Kidney (tissue), 14 donors: ENCODE data around the gene TRIP13. TPM values are rescaled to one million over a fixed set of nuclear protein-coding genes. Genes with fewer than 3 reads are reported as not detected.
A peak's percentile ranks its signal among the peaks of the same experiment; 100 is the strongest.

Source experiments
- DNase-seq, 5 donors: peaks; one replicate each; pipeline ENCODE4 v3.0.0-alpha.2; 2013 to 2020
- FAIRE-seq: peaks from 2 replicates; lab custom pipeline; 2012; peaks lifted over from hg19 to GRCh38; lab: Jason Lieb, UNC
- H3K27ac ChIP-seq, 2 donors: one replicate each; pipeline ENCODE4 v1.7.0; 2013; ENCODE audit warnings: low read depth in 2 of 2, low read length in 2 of 2, inconsistent platforms in 1 of 2
- H3K27me3 ChIP-seq: one replicate; pipeline ENCODE4 v1.7.1; 2013; ENCODE audit warnings: low read length, inconsistent platforms; ENCODE audit not compliant: control insufficient read depth, insufficient read depth
- H3K36me3 ChIP-seq, 3 donors: one replicate each; pipeline versions ENCODE4 v1.7.0 to v1.7.1; 2013; ENCODE audit warnings: low read length in 3 of 3, control low read depth in 1 of 3, inconsistent platforms in 1 of 3; ENCODE audit not compliant: insufficient read depth in 3 of 3, control insufficient read depth in 2 of 3
- H3K4me1 ChIP-seq, 3 donors: one replicate each; pipeline versions ENCODE4 v1.7.0 to v1.7.1; 2013; ENCODE audit warnings: low read length in 3 of 3, inconsistent platforms in 1 of 3, low read depth in 1 of 3; ENCODE audit not compliant: control insufficient read depth in 2 of 3, insufficient read depth in 2 of 3
- H3K4me3 ChIP-seq, 3 donors: one replicate each; pipeline versions ENCODE4 v1.7.0 to v1.8.1; 2013; ENCODE audit warnings: low read length in 3 of 3, control low read depth in 1 of 3, inconsistent platforms in 1 of 3
- H3K9ac ChIP-seq, 3 donors: one replicate each; pipeline versions ENCODE4 v1.7.0 to v1.7.1; 2013; ENCODE audit warnings: low read length in 3 of 3, control low read depth in 1 of 3, inconsistent platforms in 1 of 3
- H3K9me3 ChIP-seq, 3 donors: one replicate each; pipeline versions ENCODE4 v1.7.0 to v1.7.1; 2013; ENCODE audit warnings: low read length in 3 of 3, control low read depth in 1 of 3, inconsistent platforms in 1 of 3; ENCODE audit not compliant: control insufficient read depth in 2 of 3, insufficient read depth in 1 of 3
- intact Hi-C: fragments of 100-400 bp; cut with DNase I; formaldehyde crosslinking; loops from one replicate; pipeline ENCODE4 v1.11.1; 2022
- polyA plus RNA-seq: library from polyadenylated mRNA; stranded (reverse); fragments of 350-450 nt; fragmentation: Illumina TruSeq; extraction: RNeasy Lipid Tissue Mini Kit (QIAGEN cat#74804); gene quantifications from one replicate; pipeline ENCODE4 v1.2.3, GENCODE V29; 2014; ENCODE audit warnings: low read depth, low replicate concordance; ENCODE audit not compliant: insufficient read depth
- total RNA-seq: library from RNA; stranded (reverse); fragmentation: NEBNext Ultra II Directional; extraction: Animal tissue kit (Norgen Biotek cat#: 25700); gene quantifications from one replicate; pipeline ENCODE4 v1.2.1, GENCODE V29; 2021
- TF ChIP-seq, protein P1 (sequence below): IDR thresholded peaks from 3 replicates; pipeline ENCODE4 v1.5.1; 2012; ENCODE audit warnings: mild to moderate bottlenecking, moderate library complexity, borderline replicate concordance; ENCODE audit not compliant: insufficient read depth; ENCODE audit errors: extremely low read depth
- donor health status: control.
- donor health status: control.
- donor health status: control.
- donor health status: control.
- donor health status: control.
- donor health status: DM: yes; HTN: yes; CAD: no.
- donor health status: Normal renal cell carcinoma (clear cell type).

The TRIP13 gene
- total and polyA plus RNA-seq, 2 donors from 2014 or later = 0.86 to 1.6 TPM

DNA sequence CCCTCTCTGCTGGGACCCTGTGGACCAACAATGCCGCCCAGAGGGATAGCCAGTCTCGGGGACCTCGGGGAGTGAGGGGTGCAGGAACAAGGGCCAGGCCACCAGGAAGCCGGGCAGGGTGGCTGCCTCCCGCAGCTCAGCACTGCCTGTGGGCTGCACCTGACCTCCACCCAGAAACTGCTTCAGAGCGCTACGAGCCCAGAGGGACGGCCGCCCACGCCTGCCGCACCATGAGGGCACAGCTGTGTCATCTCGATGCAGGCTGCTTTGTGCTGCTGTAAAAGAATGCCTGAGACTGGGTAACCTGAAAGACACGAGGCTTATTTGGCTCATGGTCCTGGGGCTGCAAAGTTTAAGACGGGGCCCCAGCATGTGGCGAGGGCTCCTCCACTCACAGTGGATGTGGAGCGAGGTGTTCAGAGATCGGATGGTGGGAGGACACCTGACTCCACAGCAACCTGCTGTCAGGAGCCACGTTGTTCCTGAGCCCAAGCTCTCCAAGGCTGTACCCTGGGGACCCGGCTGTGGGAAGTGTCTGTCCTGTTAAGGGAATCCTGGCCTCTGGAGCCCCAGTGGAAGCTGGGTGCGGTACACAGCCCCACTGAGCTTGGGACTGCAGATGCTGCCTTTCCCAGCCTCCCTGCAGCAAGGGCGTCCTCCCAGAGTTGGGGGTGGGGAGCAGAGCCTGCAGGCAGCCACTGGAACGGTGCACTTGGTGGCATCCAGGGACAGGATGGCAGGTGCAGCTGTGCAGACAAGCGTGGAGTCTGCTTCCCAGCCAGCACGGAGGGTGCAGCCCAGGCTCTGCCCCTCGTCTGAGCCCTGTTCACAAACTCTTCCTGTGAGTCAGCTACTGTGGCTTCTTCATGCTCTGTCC is 30.1 kb upstream of the TRIP13 start:
- intact Hi-C loops = no loop called here
- H3K27ac ChIP-seq = no peak overlapping the region
- H3K4me3 ChIP-seq = no peak overlapping the region
- TF ChIP-seq, protein P1, sequence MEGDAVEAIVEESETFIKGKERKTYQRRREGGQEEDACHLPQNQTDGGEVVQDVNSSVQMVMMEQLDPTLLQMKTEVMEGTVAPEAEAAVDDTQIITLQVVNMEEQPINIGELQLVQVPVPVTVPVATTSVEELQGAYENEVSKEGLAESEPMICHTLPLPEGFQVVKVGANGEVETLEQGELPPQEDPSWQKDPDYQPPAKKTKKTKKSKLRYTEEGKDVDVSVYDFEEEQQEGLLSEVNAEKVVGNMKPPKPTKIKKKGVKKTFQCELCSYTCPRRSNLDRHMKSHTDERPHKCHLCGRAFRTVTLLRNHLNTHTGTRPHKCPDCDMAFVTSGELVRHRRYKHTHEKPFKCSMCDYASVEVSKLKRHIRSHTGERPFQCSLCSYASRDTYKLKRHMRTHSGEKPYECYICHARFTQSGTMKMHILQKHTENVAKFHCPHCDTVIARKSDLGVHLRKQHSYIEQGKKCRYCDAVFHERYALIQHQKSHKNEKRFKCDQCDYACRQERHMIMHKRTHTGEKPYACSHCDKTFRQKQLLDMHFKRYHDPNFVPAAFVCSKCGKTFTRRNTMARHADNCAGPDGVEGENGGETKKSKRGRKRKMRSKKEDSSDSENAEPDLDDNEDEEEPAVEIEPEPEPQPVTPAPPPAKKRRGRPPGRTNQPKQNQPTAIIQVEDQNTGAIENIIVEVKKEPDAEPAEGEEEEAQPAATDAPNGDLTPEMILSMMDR = no peak
- peak in 4 of 5 donors; percentile 62 to 73 (median 66) for DNase-seq
- H3K9me3 ChIP-seq = no peaks in the 10 kb centered on the region
- no peak for FAIRE-seq
- H3K9ac ChIP-seq = no peak overlapping the region
- H3K4me1 ChIP-seq = peaks cover 0 to 9% (median 9%) of the 10 kb centered on the region in 3 donors
- H3K36me3 ChIP-seq = peaks cover 0 to 22% (median 11%) of the 10 kb centered on the region in 3 donors
- no peaks in the 10 kb centered on the region for H3K27me3 ChIP-seq

DNA sequence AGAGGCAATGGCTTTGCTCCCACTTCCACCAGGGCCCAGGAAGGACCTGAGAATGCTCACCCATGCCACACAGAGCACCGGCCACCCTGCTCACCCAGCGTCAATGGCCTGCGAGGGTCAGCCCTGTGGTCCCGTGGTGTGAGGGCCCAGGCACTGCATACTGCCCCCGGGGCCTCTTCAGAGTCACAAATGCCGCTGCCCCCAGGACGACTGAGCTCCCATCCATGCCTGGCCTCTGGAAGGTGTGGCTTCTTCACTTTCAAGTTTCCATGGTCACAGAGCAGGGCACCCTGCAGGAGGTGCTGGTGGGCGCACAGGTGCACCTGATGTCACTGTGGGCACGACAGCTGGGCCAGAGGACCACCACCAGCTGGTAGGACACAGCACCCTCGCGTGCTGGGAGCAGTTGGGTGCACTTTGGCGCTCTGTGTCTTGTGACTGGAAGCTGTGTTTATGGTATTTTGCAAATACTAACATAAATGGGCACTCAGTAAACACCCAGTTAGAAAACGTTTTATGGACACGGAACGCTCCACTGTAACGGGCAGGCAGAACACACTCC is 29.4 kb upstream of the TRIP13 start:
- Histone ChIP-seq H3K27ac (no peak overlapping the region), H3K36me3 (peaks cover 2 to 28% (median 15%) of the 10 kb centered on the region in 3 donors), H3K9me3 (no peaks in the 10 kb centered on the region), H3K4me3 (no peak overlapping the region), H3K27me3 (no peaks in the 10 kb centered on the region), H3K4me1 (peaks cover 0 to 12% (median 9%) of the 10 kb centered on the region in 3 donors), H3K9ac (no peak overlapping the region)
- TF ChIP-seq, protein P1 = no peak
- DNase-seq (peak in 1 of 5 donors; percentile 64), FAIRE-seq (no peak)
- intact Hi-C loops = no loop called here

DNA sequence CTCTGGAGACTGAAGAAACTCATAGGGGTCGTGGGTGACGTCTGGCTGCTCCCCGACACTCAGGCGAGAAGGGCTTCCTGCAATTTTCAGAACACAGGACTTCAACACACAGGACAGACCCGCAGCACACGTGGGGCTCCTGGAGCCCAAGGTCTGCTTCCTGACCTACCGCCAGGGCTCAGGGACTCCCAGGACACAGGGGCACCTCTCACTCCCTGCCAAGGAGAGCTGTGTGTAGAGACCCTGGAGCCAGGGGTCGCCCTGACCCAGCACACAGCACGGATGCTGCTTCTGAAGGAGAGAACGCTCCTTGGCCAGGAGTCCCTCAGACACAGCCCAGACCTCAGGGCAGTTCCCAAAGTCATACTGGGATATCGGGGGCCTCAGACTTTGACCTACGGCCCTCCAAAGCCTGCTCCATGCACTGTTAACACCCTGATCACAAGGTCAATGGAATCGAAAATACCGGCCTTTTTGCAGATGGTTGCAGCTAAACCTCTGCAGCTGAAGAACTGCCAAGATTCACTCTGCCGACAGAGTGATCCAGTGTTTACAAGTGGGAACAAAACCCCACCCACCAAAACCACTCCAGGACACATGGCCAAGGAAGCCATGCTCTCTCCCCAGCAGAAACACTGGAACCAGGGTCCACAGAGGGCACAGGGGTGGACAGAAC is 28.1 kb upstream of the TRIP13 start:
- FAIRE-seq = no peak
- DNase-seq = no peak
- Histone ChIP-seq H3K9ac (no peak overlapping the region), H3K27me3 (no peaks in the 10 kb centered on the region), H3K9me3 (no peaks in the 10 kb centered on the region), H3K4me3 (no peak overlapping the region), H3K4me1 (peaks cover 0 to 12% (median 9%) of the 10 kb centered on the region in 3 donors), H3K27ac (no peak overlapping the region), H3K36me3 (peaks cover 2 to 35% (median 24%) of the 10 kb centered on the region in 3 donors)
- TF ChIP-seq, protein P1 = no peak
- intact Hi-C loops = no loop called here
